ENCODE results near the gene PTTG1IP. TPM values are rescaled to one million over a fixed set of nuclear protein-coding genes. Genes with fewer than 3 reads are reported as not detected.

Gene PTTG1IP
- total and polyA plus RNA-seq, 2 of the 13 experiments (the other 11 are each of a cell fraction or from before 2014, with no cell fraction given): 161 to 700 TPM

DNA sequence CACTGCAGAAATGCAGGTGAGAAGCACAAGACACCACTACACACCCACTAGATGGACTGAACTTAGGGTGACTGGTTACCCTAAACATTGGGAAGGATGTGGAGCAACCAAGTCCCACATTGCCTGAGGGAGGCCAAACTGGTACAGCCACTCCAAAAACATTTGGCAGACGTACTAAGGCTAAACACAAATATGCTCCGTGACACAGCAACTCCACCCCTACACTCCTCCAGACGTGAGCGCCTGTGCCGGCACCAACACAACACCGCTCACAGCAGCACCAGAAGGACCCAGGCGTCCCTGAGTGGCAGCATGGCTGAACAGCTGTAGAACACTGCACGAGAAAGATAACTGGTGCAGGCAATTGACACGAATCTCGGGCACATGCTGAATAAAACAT is 14.7 kb downstream of the PTTG1IP start:
- ATAC-seq: no peak
- WGBS (ENCODE audit: low lambda C conversion rate): over 99% methylated on average over 9 of the region's 10 CpGs
- peaks cover 100% of the 10 kb centered on the region for H4K20me1 ChIP-seq (ENCODE audit: insufficient read depth, low read length)
- POLR2A ChIA-PET: no interaction called here
- CTCF ChIA-PET (ENCODE audit: low intra/inter-chr PET ratio, low total read pairs): no interaction called here
- peaks cover 93% of the 10 kb centered on the region for H3K79me2 ChIP-seq (ENCODE audit: insufficient read depth, low read length)
- H3K27me3 ChIP-seq (ENCODE audit: control insufficient read depth in 1 of 2, insufficient read depth in 2 of 2, low read length in 2 of 2): no peaks in the 10 kb centered on the region
- FAIRE-seq: no peak
- no peak for TF ChIP-seq ZNF564 (CRISPR knock-in tag; IDR thresholded peaks at IDR 0.05)
- TF ChIP-seq ZFAT (CRISPR knock-in tag; conservative IDR thresholded peaks at IDR 0.05): no peak
- TF ChIP-seq, protein P1, sequence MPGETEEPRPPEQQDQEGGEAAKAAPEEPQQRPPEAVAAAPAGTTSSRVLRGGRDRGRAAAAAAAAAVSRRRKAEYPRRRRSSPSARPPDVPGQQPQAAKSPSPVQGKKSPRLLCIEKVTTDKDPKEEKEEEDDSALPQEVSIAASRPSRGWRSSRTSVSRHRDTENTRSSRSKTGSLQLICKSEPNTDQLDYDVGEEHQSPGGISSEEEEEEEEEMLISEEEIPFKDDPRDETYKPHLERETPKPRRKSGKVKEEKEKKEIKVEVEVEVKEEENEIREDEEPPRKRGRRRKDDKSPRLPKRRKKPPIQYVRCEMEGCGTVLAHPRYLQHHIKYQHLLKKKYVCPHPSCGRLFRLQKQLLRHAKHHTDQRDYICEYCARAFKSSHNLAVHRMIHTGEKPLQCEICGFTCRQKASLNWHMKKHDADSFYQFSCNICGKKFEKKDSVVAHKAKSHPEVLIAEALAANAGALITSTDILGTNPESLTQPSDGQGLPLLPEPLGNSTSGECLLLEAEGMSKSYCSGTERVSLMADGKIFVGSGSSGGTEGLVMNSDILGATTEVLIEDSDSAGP (CRISPR knock-in tag; IDR thresholded peaks at IDR 0.05; ENCODE audit: borderline replicate concordance): 0 out of 2 replicates have a peak, but pooled peaks have one; percentile 19
- H2AFZ ChIP-seq (ENCODE audit: low read length): no peak overlapping the region
- H3K4me3 ChIP-seq (replicated peaks in 1 of 3; ENCODE audit: insufficient read depth in 1 of 3, low read depth in 2 of 3, low read length in 3 of 3): no peak overlapping the region
- peaks cover 25% of the 10 kb centered on the region; the same call in 1 of the 2 replicates for H3K4me1 ChIP-seq (ENCODE audit: insufficient read depth, low read length)
- BruUV-seq (replicated peaks): no TSS peak
- peaks cover 58 to 95% of the 10 kb centered on the region in 2 experiments for H3K36me3 ChIP-seq (replicated peaks in 1 of 2; ENCODE audit: control insufficient read depth in 1 of 2, insufficient read depth in 2 of 2, low read length in 2 of 2)
- intact Hi-C loops (cut with micrococcal nuclease; ENCODE audit: unreplicated experiment) (no loop called here), in situ Hi-C loops (cut with HindIII; ENCODE audit: extremely low pct_ligation_motif_present, low pct_unique_long_range_greater_than_20kb) (no loop called here)
- no peaks in the 10 kb centered on the region for H3K9me3 ChIP-seq (ENCODE audit: low read length)
- no peak for DNase-seq (ENCODE audit: low spot score)
- no peak overlapping the region for H3K4me2 ChIP-seq (ENCODE audit: low read depth, low read length)
- H3K27ac ChIP-seq (ENCODE audit: extremely low read length, insufficient read depth, low read length): no peak overlapping the region
- H3K9ac ChIP-seq (ENCODE audit: insufficient read depth, low read depth, low read length): no peak overlapping the region

DNA sequence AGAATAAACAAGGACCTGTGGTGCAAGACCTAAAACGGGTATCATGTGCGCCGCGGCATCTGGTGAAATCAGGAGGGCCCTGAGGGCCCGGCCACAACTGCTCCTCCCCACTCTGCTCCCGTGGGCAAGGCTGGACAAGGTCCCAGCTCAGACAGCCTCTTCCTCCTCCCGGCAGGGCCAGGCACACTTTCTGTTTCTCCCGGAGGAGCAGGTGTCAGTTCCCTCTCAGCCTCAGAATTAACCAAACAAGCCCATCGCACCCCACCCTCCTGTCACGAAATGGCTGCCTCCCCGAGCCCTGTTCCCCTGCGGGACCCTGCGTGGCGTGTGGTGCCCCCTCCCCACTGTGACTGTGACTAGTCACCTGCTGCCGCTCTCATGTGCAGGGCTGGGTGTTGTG is 15.2 kb downstream of the PTTG1IP start:
- H4K20me1 ChIP-seq (ENCODE audit: insufficient read depth, low read length): peaks cover 99% of the 10 kb centered on the region
- no peak overlapping the region for H3K27ac ChIP-seq (ENCODE audit: extremely low read length, insufficient read depth, low read length)
- H3K4me1 ChIP-seq (ENCODE audit: insufficient read depth, low read length): peaks cover 20% of the 10 kb centered on the region; the same call in 1 of the 2 replicates
- no TSS peak for BruUV-seq (replicated peaks)
- FAIRE-seq (no peak), DNase-seq (ENCODE audit: low spot score) (no peak), ATAC-seq (no peak)
- TF ChIP-seq POLR2G (IDR thresholded peaks at IDR 0.05; ENCODE audit: low read depth, low read length): 0 out of 2 replicates have a peak, but pooled peaks have one; percentile 24
- TF ChIP-seq, protein P2, sequence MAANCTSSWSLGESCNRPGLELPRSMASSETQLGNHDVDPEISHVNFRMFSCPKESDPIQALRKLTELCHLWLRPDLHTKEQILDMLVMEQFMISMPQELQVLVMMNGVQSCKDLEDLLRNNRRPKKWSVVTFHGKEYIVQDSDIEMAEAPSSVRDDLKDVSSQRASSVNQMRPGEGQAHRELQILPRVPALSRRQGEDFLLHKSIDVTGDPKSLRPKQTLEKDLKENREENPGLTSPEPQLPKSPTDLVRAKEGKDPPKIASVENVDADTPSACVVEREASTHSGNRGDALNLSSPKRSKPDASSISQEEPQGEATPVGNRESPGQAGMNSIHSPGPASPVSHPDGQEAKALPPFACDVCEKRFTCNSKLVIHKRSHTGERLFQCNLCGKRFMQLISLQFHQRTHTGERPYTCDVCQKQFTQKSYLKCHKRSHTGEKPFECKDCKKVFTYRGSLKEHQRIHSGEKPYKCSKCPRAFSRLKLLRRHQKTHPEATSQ (CRISPR knock-in tag; IDR thresholded peaks at IDR 0.05; ENCODE audit: borderline replicate concordance): no peak
- H3K9ac ChIP-seq (ENCODE audit: insufficient read depth, low read depth, low read length): no peak overlapping the region
- no peak overlapping the region for H3K4me3 ChIP-seq (replicated peaks in 1 of 3; ENCODE audit: insufficient read depth in 1 of 3, low read depth in 2 of 3, low read length in 3 of 3)
- WGBS (ENCODE audit: low lambda C conversion rate): 91% methylated on average over 13 of the region's 15 CpGs
- in situ Hi-C loops (cut with HindIII; ENCODE audit: extremely low pct_ligation_motif_present, low pct_unique_long_range_greater_than_20kb): no loop called here
- H3K36me3 ChIP-seq (replicated peaks in 1 of 2; ENCODE audit: control insufficient read depth in 1 of 2, insufficient read depth in 2 of 2, low read length in 2 of 2): peaks cover 58 to 95% of the 10 kb centered on the region in 2 experiments
- H2AFZ ChIP-seq (ENCODE audit: low read length): no peak overlapping the region
- H3K27me3 ChIP-seq (ENCODE audit: control insufficient read depth in 1 of 2, insufficient read depth in 2 of 2, low read length in 2 of 2): no peaks in the 10 kb centered on the region
- peaks cover 93% of the 10 kb centered on the region for H3K79me2 ChIP-seq (ENCODE audit: insufficient read depth, low read length)
- intact Hi-C loops (cut with micrococcal nuclease; ENCODE audit: unreplicated experiment): no loop called here
- POLR2A ChIA-PET: no interaction called here
- no peak overlapping the region for H3K4me2 ChIP-seq (ENCODE audit: low read depth, low read length)
- H3K9me3 ChIP-seq (ENCODE audit: low read length): no peaks in the 10 kb centered on the region
- CTCF ChIA-PET (ENCODE audit: low intra/inter-chr PET ratio, low total read pairs): no interaction called here

Data from HepG2 (cell line).